ENCODE measurements around the gene LPP.

DNA sequence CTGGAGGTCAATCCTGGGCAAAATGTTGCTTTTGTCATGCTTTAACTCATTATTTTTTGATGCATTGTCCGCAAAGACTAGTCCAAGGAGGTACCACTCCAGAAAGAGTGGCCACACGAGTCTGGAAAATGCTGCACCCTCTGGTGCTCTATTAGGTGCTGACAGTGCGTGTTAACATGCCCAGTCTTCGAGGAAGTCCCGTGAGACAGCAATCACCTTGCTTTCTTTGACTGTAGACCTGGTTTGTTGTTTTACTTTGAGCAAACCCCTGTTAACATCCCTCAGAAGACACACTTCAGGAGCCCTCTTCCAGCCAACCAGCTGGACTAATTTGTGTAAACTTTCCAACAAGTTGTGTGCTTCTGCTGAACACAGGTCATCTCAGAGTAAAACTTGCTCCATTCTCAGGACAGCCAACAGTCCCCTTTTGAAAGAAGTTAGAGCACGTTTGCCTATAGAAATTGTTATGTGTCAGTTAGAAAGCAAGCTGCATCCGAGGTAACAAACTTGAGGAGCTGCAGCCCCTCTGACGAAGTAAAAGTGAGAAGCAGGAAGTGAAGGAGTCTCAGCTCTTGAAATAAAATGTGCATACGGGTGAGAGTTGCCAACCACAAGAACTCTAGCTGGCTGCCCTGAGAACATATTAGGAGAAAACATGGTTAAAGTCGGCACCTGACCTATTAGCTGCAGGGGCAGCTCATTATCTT lies 205.0 kb downstream of the LPP start:
- no peak for TF ChIP-seq EZH2 (IDR thresholded peaks at IDR 0.05; ENCODE audit: borderline replicate concordance, insufficient read depth, low read depth, low read length, poor library complexity, severe bottlenecking)
- TF ChIP-seq CTCF (IDR thresholded peaks at IDR 0.05) = no peak
